ENCODE results near the gene ARMCX6.
"Not testable (repeated sequence)": the region's sequence is repeated elsewhere in the genome, so short reads cannot be mapped to it uniquely, and the experiment has no call there.

Gene ARMCX6

DNA sequence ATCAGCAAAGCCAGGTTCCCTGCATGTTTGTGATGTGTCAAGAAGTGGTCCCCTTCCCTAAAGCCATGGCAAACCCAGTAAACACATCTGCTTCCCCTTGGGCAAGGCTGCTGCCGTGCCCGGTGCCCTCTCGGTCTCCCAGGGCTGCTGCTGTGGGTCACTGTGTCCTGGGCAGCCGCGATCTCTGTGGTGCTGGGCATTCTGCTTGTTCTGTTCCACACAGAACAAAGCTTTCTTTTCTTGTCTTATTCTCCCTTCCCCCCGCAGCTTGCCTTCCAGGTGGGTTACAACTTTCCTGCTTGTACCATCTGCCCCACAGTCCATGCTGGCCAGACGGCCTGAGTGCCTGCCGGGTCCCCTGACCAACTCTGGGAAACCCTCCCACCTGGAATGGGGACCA lies 18.2 kb downstream of the ARMCX6 start:
- H3K36me3 ChIP-seq (ENCODE audit: insufficient read depth, low read length); H3K27me3 ChIP-seq (ENCODE audit: insufficient read depth, low read length); H3K9me3 ChIP-seq (ENCODE audit: low read length); H3K4me3 ChIP-seq (ENCODE audit: low read length); H2AFZ ChIP-seq (ENCODE audit: low read depth, low read length); H3K4me1 ChIP-seq (ENCODE audit: insufficient read depth, low read length): not testable (repeated sequence)

- H3K27me3 ChIP-seq (ENCODE audit: insufficient read depth, low read length), result no peaks in the 10 kb centered on the region
- no peak overlapping the region for H3K4me3 ChIP-seq (ENCODE audit: low read length)
- H3K36me3 ChIP-seq (ENCODE audit: insufficient read depth, low read length), result no peaks in the 10 kb centered on the region
- H3K4me1 ChIP-seq (ENCODE audit: insufficient read depth, low read length), result no peaks in the 10 kb centered on the region
- H3K9me3 ChIP-seq (ENCODE audit: low read length), result no peaks in the 10 kb centered on the region
- no peak overlapping the region for H2AFZ ChIP-seq (ENCODE audit: low read depth, low read length)
Observed at GRCh38 chrX:101595739-101596419, 21.9 kb downstream of the ARMCX6 start.

All from neuron (in vitro differentiated cells).